HG03571 (cell line): Measurements from ENCODE around the gene NAPSA.

ENCODE experiments used
- ATAC-seq: cut with Tn5 transposase; IDR thresholded peaks from one replicate; pipeline ENCODE4 v1.9.1; 2021; ENCODE audit not compliant: unreplicated experiment

The NAPSA gene

GRCh38 chr19:50318438-50318837 lies 47.0 kb downstream of the NAPSA start:
- no peak for ATAC-seq

GRCh38 chr19:50317115-50317514 lies 48.3 kb downstream of the NAPSA start:
- no peak for ATAC-seq

GRCh38 chr19:50315773-50316448 lies 49.5 kb downstream of the NAPSA start:
- no peak for ATAC-seq

GRCh38 chr19:50314724-50315708 lies 50.4 kb downstream of the NAPSA start:
- no peak for ATAC-seq

- no peak for ATAC-seq
Observed at GRCh38 chr19:50313812-50314536, 51.5 kb downstream of the NAPSA start.

GRCh38 chr19:50312967-50313811 lies 52.2 kb downstream of the NAPSA start:
- no peak for ATAC-seq

- ATAC-seq = no peak
Observed at GRCh38 chr19:50311723-50312635, 53.5 kb downstream of the NAPSA start.

- ATAC-seq = no peak
Observed at GRCh38 chr19:50310759-50311465, 54.5 kb downstream of the NAPSA start.

- no peak for ATAC-seq
Observed at GRCh38 chr19:50309396-50310125, 55.9 kb downstream of the NAPSA start.

GRCh38 chr19:50308991-50309390 lies 56.4 kb downstream of the NAPSA start:
- ATAC-seq = no peak
